ENCODE measurements around the gene FAXC.

Gene FAXC

GRCh38 chr6:99333068-99333467 is 16.4 kb downstream of the FAXC start:
- DNase-seq (ENCODE audit: low read depth) = no peak
- no peak for TF ChIP-seq CTCF (IDR thresholded peaks at IDR 0.05; ENCODE audit: low read depth, low read length, missing control alignments)
- no peak overlapping the region for H3K4me3 ChIP-seq (ENCODE audit: low read depth, low read length)
- in situ Hi-C loops (cut with HindIII; ENCODE audit: low sequenced_read_pairs) = no loop called here

- no peak overlapping the region for H3K4me3 ChIP-seq (ENCODE audit: low read depth, low read length)
- in situ Hi-C loops (cut with HindIII; ENCODE audit: low sequenced_read_pairs) = no loop called here
- DNase-seq (ENCODE audit: low read depth) = no peak
- no peak for TF ChIP-seq CTCF (IDR thresholded peaks at IDR 0.05; ENCODE audit: low read depth, low read length, missing control alignments)
Measured at GRCh38 chr6:99331531-99331930, 17.9 kb downstream of the FAXC start.

GRCh38 chr6:99330159-99330558 is 19.3 kb downstream of the FAXC start:
- in situ Hi-C loops (cut with HindIII; ENCODE audit: low sequenced_read_pairs) = no loop called here

GRCh38 chr6:99324996-99325395 is 24.5 kb downstream of the FAXC start:
- H3K4me3 ChIP-seq (ENCODE audit: low read depth, low read length) = no peak overlapping the region
- TF ChIP-seq CTCF (IDR thresholded peaks at IDR 0.05; ENCODE audit: low read depth, low read length, missing control alignments) = no peak
- DNase-seq (ENCODE audit: low read depth) = no peak
- in situ Hi-C loops (cut with HindIII; ENCODE audit: low sequenced_read_pairs) = no loop called here

More at GRCh38 chr6:99330159-99330558, 19.3 kb downstream of the FAXC start:
- TF ChIP-seq CTCF (IDR thresholded peaks at IDR 0.05; ENCODE audit: low read depth, low read length, missing control alignments) = peak; percentile 83
- H3K4me3 ChIP-seq (ENCODE audit: low read depth, low read length) = no peak overlapping the region
- peak; percentile 42 for DNase-seq (ENCODE audit: low read depth)

- no peak overlapping the region for H3K4me3 ChIP-seq (ENCODE audit: low read depth, low read length)
- DNase-seq (ENCODE audit: low read depth) = no peak
- no peak for TF ChIP-seq CTCF (IDR thresholded peaks at IDR 0.05; ENCODE audit: low read depth, low read length, missing control alignments)
- in situ Hi-C loops (cut with HindIII; ENCODE audit: low sequenced_read_pairs) = no loop called here
Measured at GRCh38 chr6:99318566-99318965, 30.9 kb downstream of the FAXC start.

- H3K4me3 ChIP-seq (ENCODE audit: low read depth, low read length) = no peak overlapping the region
- no peak for DNase-seq (ENCODE audit: low read depth)
- no peak for TF ChIP-seq CTCF (IDR thresholded peaks at IDR 0.05; ENCODE audit: low read depth, low read length, missing control alignments)
- in situ Hi-C loops (cut with HindIII; ENCODE audit: low sequenced_read_pairs) = no loop called here
Measured at GRCh38 chr6:99312354-99312753, 37.1 kb downstream of the FAXC start.

- TF ChIP-seq CTCF (IDR thresholded peaks at IDR 0.05; ENCODE audit: low read depth, low read length, missing control alignments) = no peak
- in situ Hi-C loops (cut with HindIII; ENCODE audit: low sequenced_read_pairs) = no loop called here
- DNase-seq (ENCODE audit: low read depth) = no peak
- H3K4me3 ChIP-seq (ENCODE audit: low read depth, low read length) = no peak overlapping the region
Measured at GRCh38 chr6:99310553-99310952, 38.9 kb downstream of the FAXC start.

All from astrocyte of the cerebellum (primary cell).